GM21723 (cell line): Measurements from ENCODE around the gene SIRPB1.
"Not testable (repeated sequence)": the region's sequence is repeated elsewhere in the genome, so short reads cannot be mapped to it uniquely, and the experiment has no call there.

Experiments used
- ATAC-seq: cut with Tn5 transposase; IDR thresholded peaks from one replicate; pipeline ENCODE4 v1.9.1; 2021; ENCODE audit warnings: mild to moderate bottlenecking, moderate library complexity; ENCODE audit not compliant: unreplicated experiment

The SIRPB1 gene

GRCh38 chr20:1619861-1620444 is at the start of gene SIRPB1:
SIRPB1 (minus strand) TSS chr20:1620009; CDS start chr20:1619944, 65 bp downstream.
- ATAC-seq, result no peak

GRCh38 chr20:1669304-1669703 is 49.5 kb upstream of the SIRPB1 start:
- no peak for ATAC-seq

GRCh38 chr20:1667502-1668085 is 47.8 kb upstream of the SIRPB1 start:
- no peak for ATAC-seq

- ATAC-seq, result no peak
Observed at GRCh38 chr20:1666802-1667201, 47.0 kb upstream of the SIRPB1 start.

GRCh38 chr20:1665345-1665744 is 45.5 kb upstream of the SIRPB1 start:
- no peak for ATAC-seq

- ATAC-seq, result no peak
Observed at GRCh38 chr20:1664911-1665310, 45.1 kb upstream of the SIRPB1 start.

- ATAC-seq, result no peak
Observed at GRCh38 chr20:1663917-1664316, 44.1 kb upstream of the SIRPB1 start.

GRCh38 chr20:1661542-1662299 is 41.9 kb upstream of the SIRPB1 start:
- ATAC-seq, result no peak

- ATAC-seq, result no peak
Observed at GRCh38 chr20:1660246-1660645, 40.4 kb upstream of the SIRPB1 start.

- ATAC-seq, result no peak
Observed at GRCh38 chr20:1657556-1658334, 37.9 kb upstream of the SIRPB1 start, which contains the start of gene SIRPG. SIRPG (minus strand) TSS chr20:1657779; CDS start chr20:1657714, 65 bp downstream.

GRCh38 chr20:1656844-1657243 is 37.0 kb upstream of the SIRPB1 start:
- ATAC-seq, result no peak

- no peak for ATAC-seq
Observed at GRCh38 chr20:1654996-1655395, 35.2 kb upstream of the SIRPB1 start.

- no peak for ATAC-seq
Observed at GRCh38 chr20:1652960-1653359, 33.2 kb upstream of the SIRPB1 start.

GRCh38 chr20:1652104-1652503 is 32.3 kb upstream of the SIRPB1 start:
- ATAC-seq, result no peak

GRCh38 chr20:1651268-1652058 is 31.7 kb upstream of the SIRPB1 start:
- no peak for ATAC-seq

- no peak for ATAC-seq
Observed at GRCh38 chr20:1648101-1648500, 28.3 kb upstream of the SIRPB1 start.

GRCh38 chr20:1646975-1647431 is 27.2 kb upstream of the SIRPB1 start:
- no peak for ATAC-seq

GRCh38 chr20:1644101-1644962 is 24.5 kb upstream of the SIRPB1 start:
- no peak for ATAC-seq

GRCh38 chr20:1638643-1639042 is 18.8 kb upstream of the SIRPB1 start:
- ATAC-seq, result not testable (repeated sequence)
